Upper lobe of right lung (tissue), 1 donor: ENCODE measurements around the gene RSPRY1. TPM values are rescaled to one million over a fixed set of nuclear protein-coding genes. Genes with fewer than 3 reads are reported as not detected.

ENCODE experiments used
- ATAC-seq: fragments of 200-7000 bp; cut with Tn5 transposase; one replicate; pipeline ENCODE4 v1.9.1; 2020; ENCODE audit warnings: mild to moderate bottlenecking, moderate library complexity
- DNase-seq: peaks from one replicate; pipeline ENCODE4 v3.0.0-alpha.2; 2020
- H3K27ac ChIP-seq: fragments of 200-600 bp; one replicate; pipeline ENCODE4 v1.8.0; 2022
- H3K27me3 ChIP-seq: fragments of 200-600 bp; one replicate; pipeline ENCODE4 v1.8.0; 2022; ENCODE audit warnings: mild to moderate bottlenecking
- H3K36me3 ChIP-seq: fragments of 200-600 bp; one replicate; pipeline ENCODE4 v1.8.0; 2022
- H3K4me1 ChIP-seq: fragments of 200-600 bp; one replicate; pipeline ENCODE4 v1.8.0; 2022
- H3K4me3 ChIP-seq: fragments of 200-600 bp; one replicate; pipeline ENCODE4 v1.8.0; 2022; ENCODE audit warnings: mild to moderate bottlenecking
- H3K9me3 ChIP-seq: fragments of 200-600 bp; one replicate; pipeline ENCODE4 v1.8.0; 2022
- intact Hi-C: fragments of 100-400 bp; cut with DNase I; formaldehyde crosslinking; loops from one replicate; pipeline ENCODE4 v1.11.0; 2022
- total RNA-seq: library from RNA; stranded (reverse); fragmentation: NEBNext Ultra II Directional; extraction: Animal tissue kit (Norgen Biotek cat#: 25700); gene quantifications from one replicate; pipeline ENCODE4 v1.2.1, GENCODE V29; 2021
- TF ChIP-seq, protein P1 (sequence below): fragments of 200-600 bp; IDR thresholded peaks from one replicate; pipeline ENCODE4 v1.8.0; 2022; ENCODE audit warnings: antibody characterized with exemption
- donor health status: DM: no; HTN: yes; CAD: no; lungs with severe emphysema.

Gene RSPRY1
- total RNA-seq, 1 donor from 2014 or later: 36.2 TPM

GRCh38 chr16:57278494-57278893 is 92.4 kb downstream of the RSPRY1 start:
- no peak overlapping the region for H3K4me3 ChIP-seq
- peaks cover 34% of the 10 kb centered on the region for H3K4me1 ChIP-seq
- H3K27ac ChIP-seq: peak overlapping the region; percentile 58
- ATAC-seq (no peak), DNase-seq (no peak)
- intact Hi-C loops: no loop called here
- H3K27me3 ChIP-seq: peaks cover 4% of the 10 kb centered on the region
- no peaks in the 10 kb centered on the region for H3K9me3 ChIP-seq
- TF ChIP-seq, protein P1, sequence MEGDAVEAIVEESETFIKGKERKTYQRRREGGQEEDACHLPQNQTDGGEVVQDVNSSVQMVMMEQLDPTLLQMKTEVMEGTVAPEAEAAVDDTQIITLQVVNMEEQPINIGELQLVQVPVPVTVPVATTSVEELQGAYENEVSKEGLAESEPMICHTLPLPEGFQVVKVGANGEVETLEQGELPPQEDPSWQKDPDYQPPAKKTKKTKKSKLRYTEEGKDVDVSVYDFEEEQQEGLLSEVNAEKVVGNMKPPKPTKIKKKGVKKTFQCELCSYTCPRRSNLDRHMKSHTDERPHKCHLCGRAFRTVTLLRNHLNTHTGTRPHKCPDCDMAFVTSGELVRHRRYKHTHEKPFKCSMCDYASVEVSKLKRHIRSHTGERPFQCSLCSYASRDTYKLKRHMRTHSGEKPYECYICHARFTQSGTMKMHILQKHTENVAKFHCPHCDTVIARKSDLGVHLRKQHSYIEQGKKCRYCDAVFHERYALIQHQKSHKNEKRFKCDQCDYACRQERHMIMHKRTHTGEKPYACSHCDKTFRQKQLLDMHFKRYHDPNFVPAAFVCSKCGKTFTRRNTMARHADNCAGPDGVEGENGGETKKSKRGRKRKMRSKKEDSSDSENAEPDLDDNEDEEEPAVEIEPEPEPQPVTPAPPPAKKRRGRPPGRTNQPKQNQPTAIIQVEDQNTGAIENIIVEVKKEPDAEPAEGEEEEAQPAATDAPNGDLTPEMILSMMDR: no peak
- H3K36me3 ChIP-seq: no peaks in the 10 kb centered on the region

- Histone ChIP-seq H3K27ac (no peak overlapping the region), H3K4me3 (no peak overlapping the region), H3K36me3 (no peaks in the 10 kb centered on the region), H3K9me3 (no peaks in the 10 kb centered on the region), H3K27me3 (peaks cover 19% of the 10 kb centered on the region), H3K4me1 (peaks cover 34% of the 10 kb centered on the region)
- ATAC-seq (no peak), DNase-seq (no peak)
- TF ChIP-seq, protein P1: no peak
- intact Hi-C loops: no loop called here
Measured at GRCh38 chr16:57279780-57280638, 93.9 kb downstream of the RSPRY1 start.

DNA sequence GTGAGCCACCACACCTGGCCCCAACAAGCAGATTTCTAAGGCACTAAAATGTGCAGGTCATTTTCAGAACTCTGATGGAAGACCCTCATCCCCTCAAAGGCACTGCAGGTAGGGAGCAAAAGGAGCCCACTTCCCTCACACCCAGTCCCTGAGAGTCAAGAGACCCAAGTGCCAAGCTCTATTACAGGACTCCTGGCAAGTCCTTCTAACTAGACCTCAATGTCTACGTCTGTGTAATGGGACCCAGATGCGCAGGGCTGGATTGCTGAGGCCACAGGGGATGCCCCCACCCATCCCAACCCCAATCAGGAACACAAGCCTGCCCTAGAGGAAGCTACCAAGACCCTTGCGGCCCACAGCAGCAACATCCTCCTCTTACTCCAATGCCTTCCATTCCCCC is 95.7 kb downstream of the RSPRY1 start:
- Histone ChIP-seq H3K27me3 (peaks cover 21% of the 10 kb centered on the region), H3K27ac (no peak overlapping the region), H3K36me3 (no peaks in the 10 kb centered on the region), H3K4me1 (peaks cover 20% of the 10 kb centered on the region), H3K4me3 (no peak overlapping the region), H3K9me3 (no peaks in the 10 kb centered on the region)
- DNase-seq (no peak), ATAC-seq (no peak)
- TF ChIP-seq, protein P1: no peak
- intact Hi-C loops: no loop called here

DNA sequence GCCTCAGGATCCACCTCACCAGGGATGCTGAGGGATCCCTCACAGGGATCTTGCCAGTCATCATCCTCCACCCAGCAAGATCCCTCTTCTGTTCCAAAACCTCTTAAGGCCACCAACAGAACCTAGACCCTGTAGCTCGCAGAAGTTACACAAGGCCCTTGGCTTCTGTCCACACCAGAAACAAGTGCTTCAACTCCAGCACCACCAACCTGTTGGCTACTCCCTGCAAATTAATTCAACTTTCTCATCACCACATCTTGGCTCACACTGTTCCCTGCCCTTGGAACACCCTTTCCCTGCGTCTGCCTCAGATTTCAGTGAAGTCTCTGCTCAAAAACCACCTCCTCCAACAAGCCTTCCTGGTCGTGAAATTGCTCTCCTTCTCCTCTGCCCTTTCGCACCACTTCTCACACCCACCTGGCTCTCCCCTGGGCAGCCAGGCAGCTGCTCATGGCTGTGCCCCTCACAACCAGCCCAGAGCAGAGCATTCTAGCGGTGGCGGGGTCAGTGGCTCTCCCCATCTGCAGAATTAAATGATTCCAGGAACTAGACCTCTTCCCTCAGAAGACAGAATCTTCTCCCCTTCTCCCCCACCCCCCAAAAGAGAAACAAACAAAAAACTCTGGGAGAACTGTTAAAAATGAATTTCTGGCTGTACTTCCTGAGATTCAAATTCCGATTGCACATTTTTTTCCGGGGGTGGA is 96.5 kb downstream of the RSPRY1 start:
- Histone ChIP-seq H3K27me3 (peaks cover 21% of the 10 kb centered on the region), H3K36me3 (no peaks in the 10 kb centered on the region), H3K4me1 (peaks cover 12% of the 10 kb centered on the region), H3K27ac (peak overlapping the region; percentile 84), H3K9me3 (no peaks in the 10 kb centered on the region), H3K4me3 (peak overlapping the region; percentile 70)
- intact Hi-C loops: no loop called here
- peak; percentile 29 for ATAC-seq
- TF ChIP-seq, protein P1: no peak
- no peak for DNase-seq

GRCh38 chr16:57283214-57283958 is 97.3 kb downstream of the RSPRY1 start:
- DNase-seq: peak; percentile 75
- Histone ChIP-seq H3K4me3 (peak overlapping the region; percentile 70), H3K27ac (peak overlapping the region; percentile 84), H3K9me3 (no peaks in the 10 kb centered on the region), H3K27me3 (peaks cover 21% of the 10 kb centered on the region), H3K4me1 (peaks cover 7% of the 10 kb centered on the region), H3K36me3 (no peaks in the 10 kb centered on the region)
- TF ChIP-seq, protein P1: no peak
- intact Hi-C loops: no loop called here
- ATAC-seq: peak; percentile 68
